ENCODE results near the gene GNGT2. TPM values are rescaled to one million over a fixed set of nuclear protein-coding genes. Genes with fewer than 3 reads are reported as not detected.
A peak's percentile ranks its signal among the peaks of the same experiment; 100 is the strongest.
"Not testable (repeated sequence)": the region's sequence is repeated elsewhere in the genome, so short reads cannot be mapped to it uniquely, and the experiment has no call there.

The GNGT2 gene
- polyA plus RNA-seq, 10 donors, result 0.50 to 1.8 (median 1.2) TPM

- peak; percentile 28 to 52 (median 38) for DNase-seq
Measured at GRCh38 chr17:49180303-49180702, 30.1 kb downstream of the GNGT2 start.

- not testable (repeated sequence) for DNase-seq
Measured at GRCh38 chr17:49175978-49176377, 34.4 kb downstream of the GNGT2 start.

GRCh38 chr17:49170711-49171110 is 39.7 kb downstream of the GNGT2 start:
- not testable (repeated sequence) for DNase-seq

- DNase-seq, result no peak
Measured at GRCh38 chr17:49170216-49170615, 40.2 kb downstream of the GNGT2 start.

- no peak for DNase-seq
Measured at GRCh38 chr17:49168706-49169105, 41.7 kb downstream of the GNGT2 start.

GRCh38 chr17:49165143-49165542 is 45.2 kb downstream of the GNGT2 start:
- DNase-seq, result no peak

GRCh38 chr17:49162866-49163265 is 47.5 kb downstream of the GNGT2 start:
- no peak for DNase-seq

GRCh38 chr17:49157784-49158183 is 52.6 kb downstream of the GNGT2 start:
- no peak for DNase-seq

GRCh38 chr17:49156256-49156655 is 54.1 kb downstream of the GNGT2 start:
- no peak for DNase-seq

Other genes with a start within 250 kb of the GNGT2 start
- gene GIP, start 242.0 kb downstream of the GNGT2 start, polyA plus RNA-seq (ENCODE audit: insufficient read length in 10 of 10), result under 1 TPM in 1 of 10 donors, not detected in 9; 0.35 TPM
- gene IGF2BP1, start 213.2 kb downstream of the GNGT2 start, polyA plus RNA-seq (ENCODE audit: insufficient read length in 10 of 10), result 10 to 100 TPM in 8 of 10 donors, 1 to 10 TPM in 2; 5.2 to 17.7 (median 12.3) TPM
- under 1 TPM; 0.05 to 0.22 (median 0.12) TPM for gene B4GALNT2, start 77.8 kb downstream of the GNGT2 start, polyA plus RNA-seq (ENCODE audit: insufficient read length in 10 of 10)
- 1 to 10 TPM; 3.0 to 5.4 (median 4.0) TPM for gene ABI3, start 133 bp upstream of the GNGT2 start, polyA plus RNA-seq (ENCODE audit: insufficient read length in 10 of 10)
- gene PHOSPHO1, start 20.2 kb upstream of the GNGT2 start, polyA plus RNA-seq (ENCODE audit: insufficient read length in 10 of 10), result 10 to 100 TPM in 8 of 10 donors, 1 to 10 TPM in 2; 9.0 to 22.6 (median 15.4) TPM
- gene ZNF652, start 151.7 kb upstream of the GNGT2 start, polyA plus RNA-seq (ENCODE audit: insufficient read length in 10 of 10), result 10 to 100 TPM; 14.9 to 22.2 (median 16.7) TPM
- gene PHB1, start 204.3 kb upstream of the GNGT2 start, polyA plus RNA-seq (ENCODE audit: insufficient read length in 10 of 10), result 100 to 1,000 TPM; 128 to 172 (median 148) TPM

All from muscle of back (tissue), 11 donors.